H1 (cell line): ENCODE data around the gene IL6ST. TPM values are rescaled to one million over a fixed set of nuclear protein-coding genes. Genes with fewer than 3 reads are reported as not detected.

Experiments used
- CTCF ChIA-PET: fragments of 300-600 bp; sonication (Branson Sonifier 250); formaldehyde crosslinking; loops from one replicate; lab custom pipeline; 2021; ENCODE audit not compliant: partially characterized antibody; lab: Charles Lee
- POLR2A ChIA-PET: fragments of 300-600 bp; sonication (Branson Sonifier 250); formaldehyde crosslinking; loops from one replicate; lab custom pipeline; 2021; ENCODE audit warnings: inconsistent platforms; ENCODE audit not compliant: partially characterized antibody; lab: Charles Lee
- DNase-seq, 2 experiments: peaks; one replicate each; pipeline versions ENCODE4 v3.0.0 to v3.0.0-alpha.2; 2010 to 2022; ENCODE audit warnings: low spot score in 2 of 2, low read depth in 1 of 2, mixed read lengths in 1 of 2
- FAIRE-seq: peaks from 2 replicates; lab custom pipeline; 2011; peaks lifted over from hg19 to GRCh38; lab: Jason Lieb, UNC
- H2AFZ ChIP-seq: 2 replicates; pipeline ENCODE4 v1.8.1; 2012; ENCODE audit warnings: low read length, inconsistent platforms
- H2AK5ac ChIP-seq: 2 replicates; pipeline ENCODE4 v1.6.1; 2013; ENCODE audit warnings: low read depth, low read length
- H2BK120ac ChIP-seq: replicated peaks from 2 replicates; pipeline ENCODE3; 2013; ENCODE audit warnings: low read depth, low read length, inconsistent platforms
- H2BK12ac ChIP-seq: 2 replicates; pipeline ENCODE4 v1.6.1; 2013; ENCODE audit warnings: low read depth, low read length
- H2BK15ac ChIP-seq: 2 replicates; pipeline ENCODE4 v1.6.1; 2013; ENCODE audit warnings: low read length
- H2BK20ac ChIP-seq: 2 replicates; pipeline ENCODE4 v1.6.1; 2013; ENCODE audit warnings: low read length
- H2BK5ac ChIP-seq: 2 replicates; pipeline ENCODE4 v1.6.1; 2013; ENCODE audit warnings: low read depth, low read length
- H3K14ac ChIP-seq: 2 replicates; pipeline ENCODE4 v1.6.1; 2013; ENCODE audit warnings: inconsistent platforms; ENCODE audit not compliant: insufficient read length
- H3K18ac ChIP-seq: 2 replicates; pipeline ENCODE4 v1.6.1; 2013; ENCODE audit warnings: low read length; ENCODE audit errors: extremely low read depth
- H3K23ac ChIP-seq: 2 replicates; pipeline ENCODE4 v1.6.1; 2013; ENCODE audit warnings: inconsistent platforms; ENCODE audit not compliant: insufficient read length
- H3K23me2 ChIP-seq: 2 replicates; pipeline ENCODE4 v1.6.1; 2013; ENCODE audit warnings: low read depth, low read length
- H3K27ac ChIP-seq: 2 replicates; pipeline ENCODE4 v1.6.1; 2011; ENCODE audit warnings: low read depth, low read length, inconsistent platforms
- H3K27me3 ChIP-seq, 4 experiments: replicated peaks in 1 of 4; 1 replicate in 1 of 4; 2 replicates in 3 of 4; pipeline versions ENCODE4 v1.6.1 to v1.8.1; 2011 to 2013; ENCODE audit warnings: low read length in 3 of 4, mild to moderate bottlenecking in 3 of 4, inconsistent platforms in 2 of 4, mixed read lengths in 2 of 4, moderate library complexity in 1 of 4; ENCODE audit not compliant: control insufficient read depth in 3 of 4, insufficient read depth in 3 of 4; ENCODE audit errors: extremely low read depth in 1 of 4
- H3K36me3 ChIP-seq, 4 experiments: 2 replicates each; pipeline versions ENCODE4 v1.6.1 to v1.8.1; 2011 to 2013; ENCODE audit warnings: mild to moderate bottlenecking in 4 of 4, low read length in 3 of 4, moderate library complexity in 2 of 4, control low read depth in 1 of 4, inconsistent platforms in 1 of 4; ENCODE audit not compliant: insufficient read depth in 4 of 4, control insufficient read depth in 2 of 4
- H3K4ac ChIP-seq: replicated peaks from 2 replicates; pipeline ENCODE3; 2013; ENCODE audit warnings: low read length, low read depth, mixed read lengths, inconsistent platforms; ENCODE audit not compliant: insufficient read length
- H3K4me1 ChIP-seq, 4 experiments: replicated peaks in 1 of 4; 1 replicate in 1 of 4; 2 replicates in 3 of 4; pipeline versions ENCODE4 v1.6.1 to v1.8.1; 2011 to 2013; ENCODE audit warnings: low read length in 3 of 4, inconsistent platforms in 2 of 4, mixed read lengths in 1 of 4; ENCODE audit not compliant: insufficient read depth in 4 of 4, control insufficient read depth in 3 of 4
- H3K4me2 ChIP-seq, 2 experiments: 2 replicates each; pipeline versions ENCODE4 v1.6.1 to v1.8.1; 2011 to 2013; ENCODE audit warnings: low read depth in 2 of 2, low read length in 2 of 2, control low read depth in 1 of 2, inconsistent platforms in 1 of 2, mild to moderate bottlenecking in 1 of 2; ENCODE audit not compliant: insufficient read depth in 1 of 2
- H3K4me3 ChIP-seq, 4 experiments: fragments of 200-600, 300-600 bp in 1 of 4; sonication (generic), shearing (Covaris generic), sonication (Bioruptor Twin) in 1 of 4; 2 replicates each; pipeline versions ENCODE4 v1.5.1 to v1.8.1; 2011 to 2016; ENCODE audit warnings: low read length in 4 of 4, low read depth in 3 of 4, control low read depth in 2 of 4, inconsistent platforms in 2 of 4, mild to moderate bottlenecking in 2 of 4, mixed read lengths in 1 of 4, moderate library complexity in 1 of 4; ENCODE audit not compliant: insufficient read depth in 2 of 4; ENCODE audit errors: extremely low read depth in 1 of 4
- H3K56ac ChIP-seq: replicated peaks from 2 replicates; pipeline ENCODE3; 2013; ENCODE audit warnings: low read depth, mild to moderate bottlenecking, mixed read lengths, low read length, inconsistent platforms; ENCODE audit not compliant: insufficient read length
- H3K79me1 ChIP-seq: 2 replicates; pipeline ENCODE4 v1.6.1; 2013; ENCODE audit warnings: low read depth, low read length, control low read depth
- H3K79me2 ChIP-seq, 2 experiments: 2 replicates each; pipeline versions ENCODE4 v1.6.1 to v1.8.1; 2012 to 2013; ENCODE audit warnings: low read length in 2 of 2, mild to moderate bottlenecking in 2 of 2, inconsistent platforms in 1 of 2; ENCODE audit not compliant: insufficient read depth in 2 of 2, control insufficient read depth in 1 of 2
- H3K9ac ChIP-seq, 4 experiments: replicated peaks in 1 of 4; 1 replicate in 1 of 4; 2 replicates in 3 of 4; pipeline versions ENCODE4 v1.6.1 to v1.8.1; 2011 to 2013; ENCODE audit warnings: low read depth in 3 of 4, low read length in 3 of 4, control low read depth in 2 of 4, mild to moderate bottlenecking in 2 of 4, moderate library complexity in 2 of 4, inconsistent platforms in 1 of 4; ENCODE audit errors: extremely low read depth in 1 of 4
- H3K9me3 ChIP-seq, 2 experiments: 2 replicates each; pipeline versions ENCODE4 v1.6.1 to v1.8.1; 2012 to 2013; ENCODE audit warnings: mild to moderate bottlenecking in 2 of 2, moderate library complexity in 2 of 2, control low read depth in 1 of 2, inconsistent platforms in 1 of 2, low read depth in 1 of 2, low read length in 1 of 2, mixed read lengths in 1 of 2; ENCODE audit not compliant: insufficient read depth in 2 of 2
- H4K20me1 ChIP-seq, 2 experiments: replicated peaks in 1 of 2; 2 replicates each; pipeline versions ENCODE3 to v1.8.1; 2011 to 2013; ENCODE audit warnings: inconsistent platforms in 2 of 2, low read length in 2 of 2, mild to moderate bottlenecking in 1 of 2; ENCODE audit not compliant: insufficient read depth in 2 of 2, control insufficient read depth in 1 of 2
- H4K5ac ChIP-seq: 2 replicates; pipeline ENCODE4 v1.6.1; 2013; ENCODE audit warnings: low read length, low read depth, mixed read lengths, inconsistent platforms; ENCODE audit not compliant: insufficient read length
- H4K8ac ChIP-seq: 2 replicates; pipeline ENCODE4 v1.8.0; 2013; ENCODE audit warnings: mild to moderate bottlenecking, moderate library complexity, low read length, inconsistent platforms; ENCODE audit not compliant: insufficient read depth; ENCODE audit errors: extremely low read depth
- H4K91ac ChIP-seq: replicated peaks from 2 replicates; pipeline ENCODE3; 2013; ENCODE audit warnings: low read length, mixed read lengths, inconsistent platforms; ENCODE audit not compliant: insufficient read length
- CTCF ChIP-seq, 3 experiments: IDR thresholded peaks; 1 replicate in 2 of 3; 2 replicates in 1 of 3; pipeline versions ENCODE4 v1.5.1 to v1.6.1; 2011; ENCODE audit warnings: low read length in 3 of 3, mild to moderate bottlenecking in 3 of 3, inconsistent platforms in 2 of 3, low read depth in 1 of 3, moderate library complexity in 1 of 3; ENCODE audit not compliant: insufficient read depth in 1 of 3; ENCODE audit errors: control extremely low read depth in 1 of 3
- EP300 ChIP-seq, 2 experiments: IDR thresholded peaks; 1 replicate in 1 of 2; 2 replicates in 1 of 2; pipeline ENCODE4 v1.6.1; 2011 to 2012; ENCODE audit warnings: low read depth in 2 of 2, low read length in 2 of 2, mild to moderate bottlenecking in 2 of 2, borderline replicate concordance in 1 of 2, inconsistent platforms in 1 of 2, moderate library complexity in 1 of 2
- RAD21 ChIP-seq, 2 experiments: IDR thresholded peaks in 1 of 2; conservative IDR thresholded peaks in 1 of 2; 2 replicates each; pipeline ENCODE4 v1.6.1; 2011; ENCODE audit warnings: low read depth in 2 of 2, low read length in 2 of 2, improper control_type of control experiment in 1 of 2, inconsistent platforms in 1 of 2, mild to moderate bottlenecking in 1 of 2, moderate library complexity in 1 of 2
- WGBS, 2 experiments: shearing (Covaris generic) in 1 of 2; methylation state at CpG; one replicate each; pipeline versions ENCODE4 v1.1.6 to v1.1.7; 2013 to 2015; ENCODE audit warnings: low lambda C conversion rate in 2 of 2, mixed read lengths in 2 of 2, inconsistent platforms in 1 of 2, low coverage in 1 of 2, missing lambda C conversion rate in 1 of 2; ENCODE audit not compliant: insufficient replicate concordance in 2 of 2, insufficient coverage in 1 of 2, insufficient read length in 1 of 2; ENCODE audit errors: extremely low coverage in 1 of 2, missing lambda C conversion rate in 1 of 2; 5-methylcytosine and 5-hydroxymethylcytosine counted together
- polyA plus RNA-seq, 7 experiments: library from polyadenylated mRNA; depleted of rRNA in 3 of 7; stranded (reverse) in 5 of 7; unstranded in 2 of 7; fragments of >200 nt in 5 of 7; fragments of 200-250 nt in 2 of 7; gene quantifications; 1 replicate in 5 of 7; 2 replicates in 1 of 7; 4 replicates in 1 of 7; pipeline versions ENCODE4 v1.2.1 to v1.2.3, GENCODE V29; 2011 to 2013; ENCODE audit warnings: missing spikeins in 2 of 7, mixed read lengths in 2 of 7
- total RNA-seq: library from RNA; stranded (reverse); fragmentation: NEBNext Ultra II Directional; extraction: Animal tissue kit (Norgen Biotek cat#: 25700); gene quantifications from 2 replicates; pipeline ENCODE4 v1.2.1, GENCODE V29; 2021

The IL6ST gene
- total and polyA plus RNA-seq, 2 of the 8 experiments (the other 6 are each of a cell fraction or from before 2014, with no cell fraction given) = 1.4 to 11.1 TPM

GRCh38 chr5:55936100-55936693 is 58.6 kb downstream of the IL6ST start:
- FAIRE-seq (peak; percentile 93), DNase-seq (peak; percentile 67 to 86)
- Histone ChIP-seq H2BK15ac (no peak overlapping the region), H3K18ac (no peak overlapping the region), H2AFZ (no peak overlapping the region), H4K91ac (no peak overlapping the region), H2BK120ac (no peak overlapping the region), H3K36me3 (peaks cover 0 to 3% (median 0%) of the 10 kb centered on the region in 4 experiments; a peak in 1 of 8 replicates), H4K20me1 (no peaks in the 10 kb centered on the region), H2BK5ac (no peak overlapping the region), H2BK12ac (no peak overlapping the region), H3K9ac (no peak overlapping the region), H4K5ac (no peak overlapping the region), H3K4me3 (no peak overlapping the region), H3K23me2 (no peaks in the 10 kb centered on the region), H3K27ac (no peak overlapping the region), H3K4ac (no peak overlapping the region), H3K27me3 (peaks cover 0 to 1% (median 0%) of the 10 kb centered on the region in 4 experiments; a peak in 1 of 7 replicates), H3K4me1 (no peaks in the 10 kb centered on the region), H3K23ac (no peak overlapping the region), H3K79me2 (no peaks in the 10 kb centered on the region), H2BK20ac (no peak overlapping the region), H3K14ac (no peak overlapping the region), H3K4me2 (no peak overlapping the region), H3K56ac (no peak overlapping the region), H3K79me1 (no peaks in the 10 kb centered on the region), H3K9me3 (no peaks in the 10 kb centered on the region), H4K8ac (no peak overlapping the region), H2AK5ac (no peak overlapping the region)
- TF ChIP-seq CTCF (IDR thresholded peaks at IDR 0.05; ENCODE audit: control extremely low read depth in 1 of 3, insufficient read depth in 1 of 3, low read depth in 1 of 3, low read length in 3 of 3) (peak; percentile 87 to 96 (median 88)), EP300 (IDR thresholded peaks at IDR 0.05; ENCODE audit: borderline replicate concordance in 1 of 2, low read depth in 2 of 2, low read length in 2 of 2) (no peak), RAD21 (IDR thresholded peaks at IDR 0.05 in 1 of 2, conservative IDR thresholded peaks at IDR 0.05 in 1 of 2; ENCODE audit: low read depth in 2 of 2, low read length in 2 of 2) (peak; percentile 95 to 96)
- POLR2A ChIA-PET = interaction anchor here (0.6 kb wide), 1 partner anchor 867 kb away, joined by 3 read pairs; no protein-coding TSS in a partner anchor
- WGBS, 2 experiments = 59% methylated on average over 3 of the region's 3 CpGs; no CpG with 5 or more reads in 1 of the 2 experiments
- CTCF ChIA-PET = interaction anchor here (0.6 to 4.3 kb wide), 39 partner anchors 8 to 1159 kb away, joined by 3 to 71 read pairs (median 4); no protein-coding TSS in a partner anchor
